A673 (cell line): Measurements from ENCODE around the gene NUP155. TPM values are rescaled to one million over a fixed set of nuclear protein-coding genes. Genes with fewer than 3 reads are reported as not detected.

Experiments used
- BruUV-seq: library from RNA; stranded (reverse); fragments of 400-500 nt; replicated peaks from 2 replicates; lab custom pipeline; 2021; lab: Mats Ljungman, UMichigan
- CTCF ChIA-PET: fragments of 300-600 bp; sonication (Branson Sonifier 250); formaldehyde crosslinking; loops from one replicate; lab custom pipeline; 2022; ENCODE audit warnings: antibody characterized with exemption; lab: Charles Lee
- POLR2A ChIA-PET: fragments of 300-600 bp; sonication (Branson Sonifier 250); formaldehyde crosslinking; loops from one replicate; lab custom pipeline; 2022; ENCODE audit warnings: antibody characterized with exemption; ENCODE audit not compliant: low non-redundant PET; lab: Charles Lee
- DNase-seq: peaks from one replicate; pipeline ENCODE4 v3.0.0-alpha.2; 2015; ENCODE audit warnings: low spot score
- H3K27ac ChIP-seq: fragments of 200-600 bp; sonication (generic); 2 replicates; pipeline ENCODE4 v1.5.1; 2016; ENCODE audit warnings: mixed run types, low read depth, mild to moderate bottlenecking, mixed read lengths, antibody characterized with exemption, low read length; ENCODE audit not compliant: poor library complexity, severe bottlenecking
- H3K27me3 ChIP-seq: fragments of 200-600 bp; sonication (generic); replicated peaks from 2 replicates; pipeline ENCODE4 v1.6.1; 2017; ENCODE audit warnings: mixed run types, low read depth, mild to moderate bottlenecking, mixed read lengths, antibody characterized with exemption, low read length; ENCODE audit not compliant: insufficient read depth, poor library complexity
- H3K36me3 ChIP-seq: fragments of 200-600 bp; sonication (generic); 2 replicates; pipeline ENCODE4 v1.6.1; 2016; ENCODE audit warnings: mixed run types, mild to moderate bottlenecking, mixed read lengths, antibody characterized with exemption, low read length; ENCODE audit not compliant: insufficient read depth, poor library complexity, severe bottlenecking
- H3K4me1 ChIP-seq: fragments of 200-600 bp; sonication (generic); 2 replicates; pipeline ENCODE4 v1.6.1; 2017; ENCODE audit warnings: mixed run types, mild to moderate bottlenecking, mixed read lengths, antibody characterized with exemption, low read length; ENCODE audit not compliant: insufficient read depth, poor library complexity, severe bottlenecking
- H3K4me3 ChIP-seq: fragments of 200-600 bp; sonication (generic); 2 replicates; pipeline ENCODE4 v1.5.1; 2016; ENCODE audit warnings: low read depth, mixed run types, mild to moderate bottlenecking, mixed read lengths, low read length; ENCODE audit not compliant: poor library complexity, severe bottlenecking
- H3K9me3 ChIP-seq: fragments of 200-600 bp; sonication (generic); 2 replicates; pipeline ENCODE4 v1.6.1; 2016; ENCODE audit warnings: mixed run types, low read depth, mild to moderate bottlenecking, mixed read lengths, antibody characterized with exemption, low read length; ENCODE audit not compliant: poor library complexity, severe bottlenecking
- CTCF ChIP-seq: fragments of 300-800, 200-600 bp; sonication (generic); conservative IDR thresholded peaks from 2 replicates; pipeline ENCODE4 v1.5.1; 2017; ENCODE audit warnings: low read depth, mild to moderate bottlenecking, antibody characterized with exemption, low read length, moderate library complexity, mixed read lengths
- EZH2 ChIP-seq: fragments of 200-600 bp; sonication (generic); IDR thresholded peaks from 2 replicates; pipeline ENCODE4 v1.6.1; 2017; ENCODE audit warnings: borderline replicate concordance, low read depth, mild to moderate bottlenecking, mixed read lengths, antibody characterized with exemption, low read length; ENCODE audit not compliant: poor library complexity, severe bottlenecking
- intact Hi-C: fragments of 100-400 bp; cut with micrococcal nuclease; formaldehyde crosslinking; loops from one replicate; pipeline ENCODE4 v1.10.0; 2022; ENCODE audit not compliant: unreplicated experiment
- total RNA-seq: library from RNA; stranded (reverse); gene quantifications from 2 replicates; pipeline ENCODE4 v1.2.3, GENCODE V29; 2021

Gene NUP155
- total RNA-seq, 1 experiment from 2014 or later = 91.9 TPM

GRCh38 chr5:37248421-37248969 lies 122.4 kb downstream of the NUP155 start:
- H3K27ac ChIP-seq = peak overlapping the region; percentile 89
- H3K9me3 ChIP-seq = no peaks in the 10 kb centered on the region
- TSS peak; percentile 41 for BruUV-seq
- peak overlapping the region; percentile 94 for H3K4me3 ChIP-seq
- TF ChIP-seq CTCF (no peak), EZH2 (no peak)
- peaks cover 4% of the 10 kb centered on the region for H3K36me3 ChIP-seq
- intact Hi-C loops = no loop called here
- ChIA-PET POLR2A (no interaction called here), CTCF (interaction anchor here (0.5 kb wide), 1 partner anchor 471 kb away, joined by 3 read pairs; no protein-coding TSS in a partner anchor)
- DNase-seq = peak; percentile 45
- H3K4me1 ChIP-seq = no peaks in the 10 kb centered on the region
- no peaks in the 10 kb centered on the region for H3K27me3 ChIP-seq

DNA sequence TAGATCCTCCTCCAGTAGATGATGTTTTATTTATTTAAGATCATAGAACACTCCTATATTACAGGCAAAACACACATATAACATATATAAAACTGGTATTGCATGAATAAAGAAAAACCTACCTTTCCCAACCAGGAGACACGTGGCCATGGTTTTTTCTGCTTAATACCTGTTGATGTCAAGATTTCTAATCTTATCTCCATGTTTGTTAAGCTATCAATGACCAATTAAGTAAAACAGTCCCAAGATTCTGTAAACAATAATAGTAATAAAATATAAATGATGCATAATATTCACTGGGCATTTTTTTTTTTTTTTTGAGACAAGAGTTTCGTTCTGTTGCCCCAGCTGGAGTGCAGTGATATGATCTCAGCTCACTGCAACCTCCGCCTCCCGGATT lies 123.4 kb downstream of the NUP155 start:
- Histone ChIP-seq H3K27ac (no peak overlapping the region), H3K27me3 (no peaks in the 10 kb centered on the region), H3K9me3 (no peaks in the 10 kb centered on the region), H3K36me3 (peaks cover 4% of the 10 kb centered on the region), H3K4me1 (no peaks in the 10 kb centered on the region), H3K4me3 (no peak overlapping the region)
- intact Hi-C loops = no loop called here
- ChIA-PET POLR2A (no interaction called here), CTCF (no interaction called here)
- no peak for DNase-seq
- no TSS peak for BruUV-seq
- TF ChIP-seq EZH2 = no peak
- no peak for TF ChIP-seq CTCF

- no TSS peak for BruUV-seq
- Histone ChIP-seq H3K36me3 (peaks cover 4% of the 10 kb centered on the region), H3K4me3 (no peak overlapping the region), H3K9me3 (no peaks in the 10 kb centered on the region), H3K27me3 (no peaks in the 10 kb centered on the region), H3K4me1 (no peaks in the 10 kb centered on the region), H3K27ac (no peak overlapping the region)
- intact Hi-C loops = no loop called here
- TF ChIP-seq EZH2 (no peak), CTCF (no peak)
- DNase-seq = no peak
- ChIA-PET CTCF (no interaction called here), POLR2A (no interaction called here)
Observed at GRCh38 chr5:37247036-37247435, 123.9 kb downstream of the NUP155 start.

Other genes with a start within 250 kb of the NUP155 start
- 21.9 and 29.9 TPM in 2 replicates for gene CPLANE1, start 121.7 kb downstream of the NUP155 start, total RNA-seq
- gene WDR70, start 8.2 kb upstream of the NUP155 start, total RNA-seq = 55.2 and 61.5 TPM in 2 replicates